ENCODE results near the gene TGM5.

TGM5 gene

DNA sequence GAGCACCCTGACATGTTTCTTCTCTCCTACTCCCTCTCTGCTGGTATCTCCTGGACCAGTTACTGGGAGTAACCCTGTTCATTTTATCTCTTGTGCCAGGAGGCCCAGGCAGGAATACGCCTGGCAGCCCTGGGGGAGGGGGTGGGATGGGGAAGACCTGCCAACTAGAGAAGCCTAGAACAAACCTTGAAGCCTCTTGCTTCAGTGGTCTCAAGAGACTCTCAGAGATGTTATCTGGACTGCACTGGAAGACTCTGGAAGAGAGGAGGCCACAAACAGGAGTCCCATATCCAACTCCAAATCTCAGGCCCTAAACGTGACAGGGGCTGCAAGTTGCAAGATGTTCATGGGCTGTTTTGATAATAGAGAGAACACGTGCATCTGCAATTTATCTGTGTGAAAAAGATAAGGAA, 45.7 kb downstream of the TGM5 start, which contains the start of gene EPB42:
Gene EPB42 (minus strand): TSS at position 28 of the 413 bp plus-strand sequence. CDS start 193 bp downstream, outside the sequence.
- in situ Hi-C loops (cut with HindIII; ENCODE audit: low sequenced_read_pairs): no loop called here

DNA sequence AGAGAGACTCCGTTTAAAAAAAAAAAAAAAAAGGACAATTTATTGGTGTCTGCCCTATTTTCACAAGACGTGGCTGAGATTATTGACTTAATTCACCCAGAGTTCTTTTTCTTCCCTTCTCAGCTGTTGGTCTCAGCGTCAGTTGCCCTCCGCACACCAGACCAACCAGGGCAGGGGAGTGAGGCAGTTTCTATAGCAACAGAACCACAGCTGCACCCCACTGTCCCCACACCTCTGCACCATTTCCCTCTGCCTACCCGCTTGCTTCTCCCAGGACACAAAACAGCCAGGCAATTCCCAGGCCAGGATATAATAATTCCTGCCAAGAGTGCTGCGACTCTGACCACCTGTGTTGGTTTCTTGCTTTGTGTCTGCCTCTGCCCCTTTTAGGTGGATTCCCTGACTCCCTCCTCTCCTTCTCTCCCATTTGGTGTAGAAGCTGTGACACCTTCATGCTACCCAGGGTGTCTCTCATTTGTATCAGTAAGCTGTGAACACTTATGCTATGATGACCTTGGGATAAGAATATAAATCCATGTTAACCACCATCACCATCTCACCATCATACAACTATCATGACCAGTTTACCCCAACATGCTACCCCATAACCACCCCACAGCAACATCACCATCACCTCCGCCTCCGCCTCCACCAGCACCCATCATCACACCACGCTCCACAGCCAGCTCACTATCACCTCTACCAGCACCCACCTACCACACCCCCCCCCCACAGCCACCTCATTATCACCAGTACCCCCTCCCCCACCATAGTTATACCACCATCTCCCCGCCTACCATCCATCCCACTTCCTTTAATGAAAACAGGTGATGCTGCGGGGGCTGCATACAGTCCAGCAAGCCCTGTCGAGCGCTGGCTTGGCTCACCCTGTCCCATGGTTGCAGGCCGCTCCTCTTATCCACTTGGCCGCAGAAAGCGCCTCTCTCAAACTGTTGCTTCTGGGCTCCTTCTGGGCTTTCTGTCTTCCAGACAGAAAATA, 46.5 kb downstream of the TGM5 start:
- in situ Hi-C loops (cut with HindIII; ENCODE audit: low sequenced_read_pairs): no loop called here

DNA sequence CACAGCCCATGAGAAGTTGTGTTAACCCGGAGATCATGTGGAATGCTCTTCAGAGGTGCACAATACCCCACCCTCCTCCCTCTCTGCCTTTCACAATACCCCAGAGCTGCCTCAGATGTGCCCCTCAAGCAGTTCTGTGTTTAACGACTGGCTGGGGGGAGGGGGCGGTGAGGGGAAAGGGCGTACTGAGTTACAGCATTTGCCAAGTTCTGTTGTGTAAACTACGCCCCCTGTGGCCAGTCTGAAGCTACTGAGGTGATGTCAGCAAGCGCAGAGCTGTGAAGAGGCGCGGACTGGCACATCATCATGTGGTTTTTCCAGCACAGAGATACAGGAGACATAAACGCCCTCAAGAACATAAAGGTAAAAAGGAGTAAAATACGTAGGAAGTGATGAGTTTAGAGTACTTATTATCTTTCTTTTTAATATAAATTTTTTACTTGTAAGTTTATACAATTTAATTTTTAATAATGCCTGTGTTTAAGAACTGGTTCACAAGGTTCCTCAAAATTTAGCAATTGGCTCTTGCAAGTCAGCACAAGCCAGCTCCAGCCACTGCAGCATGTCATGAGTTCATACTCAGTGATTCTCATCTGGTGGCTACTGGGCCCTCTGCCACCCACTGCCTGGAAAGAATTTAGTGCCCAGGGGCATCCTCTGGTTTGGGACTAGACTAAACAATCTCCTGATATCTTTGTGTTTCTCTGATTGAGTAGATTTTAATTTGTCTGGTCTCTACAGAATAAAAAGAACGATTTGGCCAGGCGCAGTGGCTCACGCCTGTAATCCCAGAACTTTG, 47.6 kb downstream of the TGM5 start:
- in situ Hi-C loops (cut with HindIII; ENCODE audit: low sequenced_read_pairs): no loop called here

DNA sequence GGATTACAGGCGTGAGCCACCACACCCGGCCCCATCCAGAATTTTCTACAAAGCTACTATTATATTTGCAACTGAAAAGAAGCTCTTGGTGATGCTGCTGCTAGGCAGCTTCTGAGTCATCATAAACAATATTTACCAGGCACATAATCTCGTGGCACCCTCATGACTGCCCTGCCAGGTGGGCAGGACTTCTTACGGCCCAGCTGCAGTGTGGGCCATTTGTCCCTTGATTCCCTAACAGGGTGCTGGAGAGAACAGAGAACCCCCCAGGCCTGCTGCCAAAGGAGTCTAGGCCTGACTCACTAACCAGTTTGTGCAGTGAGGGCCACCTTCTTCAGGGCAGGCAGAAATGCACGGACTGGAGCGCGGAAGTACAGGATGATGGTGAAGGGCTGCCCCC, 50.8 kb downstream of the TGM5 start:
- in situ Hi-C loops (cut with HindIII; ENCODE audit: low sequenced_read_pairs): no loop called here

DNA sequence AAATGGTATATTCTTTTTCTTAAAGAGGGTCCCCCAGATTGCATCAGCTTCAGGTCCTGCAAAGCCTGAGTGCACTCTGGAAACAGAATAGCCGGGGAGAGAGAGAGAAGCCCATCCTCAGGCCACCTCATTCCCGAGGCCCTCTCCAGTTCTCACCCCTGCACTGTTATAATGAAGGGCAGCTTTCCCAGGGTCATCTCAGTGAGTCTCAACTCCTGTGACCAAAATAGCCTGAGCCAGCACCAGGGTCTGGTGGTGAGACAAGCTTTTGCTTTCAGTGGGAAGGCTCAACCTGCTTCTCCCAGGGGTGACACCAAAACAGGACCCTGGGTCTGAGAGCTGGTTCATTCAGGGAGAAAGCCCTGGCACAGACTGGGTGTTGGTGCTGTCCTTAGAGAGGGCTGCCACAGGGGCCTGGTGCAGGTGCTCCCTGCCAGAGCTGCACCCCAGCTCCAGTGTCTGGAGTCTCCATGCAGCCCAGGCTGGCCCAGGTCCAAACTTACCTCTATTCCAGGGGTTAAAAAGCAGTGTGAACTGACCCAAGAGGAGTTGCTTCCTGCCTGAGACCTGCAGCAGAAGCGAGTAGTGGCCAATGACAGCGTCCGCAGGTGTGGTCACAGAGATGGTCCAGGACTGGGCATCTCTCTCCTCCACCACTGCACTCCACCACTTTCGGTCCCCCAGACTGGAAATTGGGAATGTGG, 52.0 kb downstream of the TGM5 start:
- in situ Hi-C loops (cut with HindIII; ENCODE audit: low sequenced_read_pairs): no loop called here

DNA sequence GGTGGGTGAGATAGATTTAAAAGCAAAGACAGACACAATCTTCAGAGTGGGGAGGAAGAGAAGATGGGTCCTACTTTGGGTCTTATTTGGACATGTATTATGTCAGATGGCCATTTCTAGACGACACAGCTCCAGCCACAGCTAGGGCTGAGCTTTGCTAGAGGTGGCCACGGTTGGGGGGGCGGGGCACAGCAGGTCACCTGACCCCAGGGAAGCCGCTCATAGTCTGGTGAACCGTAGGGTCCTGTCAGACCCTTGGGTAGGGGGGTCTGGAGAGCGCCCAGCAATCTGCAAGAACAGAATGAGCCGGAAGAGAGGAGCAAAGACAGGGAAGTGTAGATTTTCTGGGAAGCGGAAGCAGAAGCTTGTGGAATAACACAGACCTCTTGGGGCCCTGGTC, 52.6 kb downstream of the TGM5 start:
- in situ Hi-C loops (cut with HindIII; ENCODE audit: low sequenced_read_pairs): no loop called here

DNA sequence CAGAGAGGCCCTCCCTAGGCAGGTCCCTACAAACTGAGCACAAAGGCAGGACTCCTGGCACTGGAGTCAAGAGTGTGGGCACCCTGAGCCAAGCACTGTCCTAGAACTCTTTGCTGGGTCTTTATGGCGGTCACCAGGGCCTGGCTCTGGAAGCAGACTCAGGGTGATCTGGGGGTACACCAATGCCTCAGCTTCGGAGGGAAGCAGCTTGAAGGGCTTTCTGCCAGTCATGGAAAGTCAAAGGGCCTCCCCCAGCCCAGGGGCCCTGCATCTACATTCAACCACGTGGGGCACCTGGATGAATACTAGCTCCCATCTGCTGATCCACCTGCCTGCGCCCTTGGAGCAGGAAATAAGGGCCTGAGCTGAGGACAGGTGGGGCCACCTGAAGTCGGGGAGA, 53.3 kb downstream of the TGM5 start:
- in situ Hi-C loops (cut with HindIII; ENCODE audit: low sequenced_read_pairs): no loop called here

DNA sequence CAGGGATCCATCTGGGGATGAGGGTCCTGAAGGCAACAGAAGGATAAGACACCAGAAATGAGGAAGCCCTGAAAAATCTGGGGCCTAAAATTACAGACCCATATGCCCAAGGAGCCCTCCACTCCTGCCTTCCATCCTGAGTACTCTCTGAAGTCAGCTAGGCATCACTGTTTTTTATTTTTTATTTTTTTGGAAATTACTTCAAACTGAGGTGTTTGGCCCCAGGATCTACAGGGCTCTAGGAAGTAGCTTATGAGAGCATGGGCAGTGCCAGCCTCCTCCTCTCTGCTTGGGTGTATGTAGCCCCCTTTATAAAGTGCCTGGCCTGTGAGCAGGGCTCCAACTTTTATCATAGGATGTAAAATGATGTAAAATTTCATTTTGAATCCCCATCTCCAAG, 53.8 kb downstream of the TGM5 start:
- in situ Hi-C loops (cut with HindIII; ENCODE audit: low sequenced_read_pairs): no loop called here

DNA sequence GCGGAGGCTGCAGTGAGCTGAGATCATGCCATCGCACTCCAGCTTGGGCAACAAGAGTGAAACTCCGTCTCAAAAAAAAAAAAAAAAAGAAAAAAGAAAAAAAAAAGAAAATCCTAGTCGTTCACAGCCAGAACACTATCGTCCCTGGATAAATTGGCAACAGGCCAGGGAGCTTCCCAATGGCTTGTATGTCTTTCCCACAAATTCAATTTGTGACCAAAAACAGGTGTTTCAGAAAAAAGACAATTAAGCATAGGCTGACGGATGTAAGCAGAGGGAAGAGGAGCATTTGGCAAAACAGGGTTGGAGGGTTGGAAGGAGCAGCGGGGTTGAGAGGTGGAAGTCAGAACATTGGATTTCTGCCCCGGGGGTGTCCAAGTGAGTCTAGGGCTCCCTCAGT, 54.4 kb downstream of the TGM5 start:
- in situ Hi-C loops (cut with HindIII; ENCODE audit: low sequenced_read_pairs): no loop called here

DNA sequence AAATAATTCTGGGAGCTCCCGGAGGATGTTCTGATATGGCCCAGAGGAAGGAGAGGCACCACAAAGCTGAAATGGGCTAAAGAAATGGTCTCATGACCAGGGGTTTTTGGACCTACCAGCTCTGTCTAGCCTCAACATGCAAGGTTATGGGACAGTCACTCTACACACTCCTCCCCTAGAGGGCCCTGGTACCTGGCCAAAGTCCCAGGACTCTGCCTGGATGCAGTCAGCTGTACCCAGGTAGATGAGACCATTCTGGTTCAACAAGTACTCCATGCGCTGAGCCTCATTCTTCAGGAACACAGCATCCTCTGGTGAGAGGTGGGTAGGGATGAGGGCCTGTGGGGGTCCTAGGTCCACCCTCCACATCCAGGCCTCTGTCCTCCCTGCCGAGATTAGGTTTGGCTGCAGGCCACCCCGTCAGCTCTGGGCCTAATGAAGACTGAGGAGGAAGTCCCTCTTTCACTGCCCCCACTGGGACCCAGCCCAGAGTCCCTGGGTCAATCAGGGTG, 55.4 kb downstream of the TGM5 start:
- in situ Hi-C loops (cut with HindIII; ENCODE audit: low sequenced_read_pairs): no loop called here

DNA sequence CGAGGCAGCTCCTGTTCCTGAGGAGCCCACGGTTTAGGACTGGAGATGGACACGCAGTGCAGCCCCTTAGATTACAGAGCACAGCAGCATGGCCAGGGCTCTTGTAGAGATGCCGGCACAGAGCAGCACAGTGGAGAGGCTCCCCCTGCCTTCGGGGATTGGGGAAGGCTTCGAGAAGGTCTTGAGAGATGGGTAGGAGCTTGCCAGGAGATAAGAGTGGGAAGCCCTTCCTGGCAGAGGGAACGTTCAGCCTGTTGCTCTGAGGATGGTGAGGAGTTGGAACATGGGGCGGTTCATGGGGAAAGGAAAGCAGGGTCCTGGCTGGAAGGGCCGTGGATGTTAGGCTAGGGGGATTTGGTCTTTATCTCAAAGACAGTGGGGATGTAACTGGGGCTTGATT, 55.9 kb downstream of the TGM5 start:
- in situ Hi-C loops (cut with HindIII; ENCODE audit: low sequenced_read_pairs): no loop called here

DNA sequence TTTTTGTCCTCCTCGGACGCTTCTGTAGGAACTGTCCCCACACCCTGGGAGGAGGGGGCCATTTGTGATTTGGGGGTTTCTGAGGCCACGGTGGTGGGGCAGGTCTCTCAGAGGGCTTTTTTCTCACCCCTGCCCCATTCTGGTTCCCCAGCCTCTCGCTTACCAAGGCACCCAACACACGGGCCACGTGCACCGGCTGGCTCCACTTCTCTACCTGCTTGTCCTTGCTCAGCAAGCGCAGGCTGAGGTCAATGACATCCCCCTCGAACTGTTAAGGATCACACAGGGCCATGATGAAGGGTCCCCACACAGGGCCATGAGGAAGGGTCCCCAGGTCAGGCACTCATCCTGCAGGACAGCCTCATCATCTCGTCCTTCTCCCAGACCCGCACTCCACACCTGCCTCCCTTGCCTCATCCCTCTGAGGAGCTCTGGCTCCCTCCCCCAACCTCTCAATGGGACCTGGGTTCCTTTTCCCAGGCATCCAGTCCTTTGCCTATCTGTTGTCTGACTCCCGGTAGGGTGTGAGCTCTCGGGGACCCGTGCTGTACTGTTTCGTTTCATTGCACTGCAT, 56.5 kb downstream of the TGM5 start:
- in situ Hi-C loops (cut with HindIII; ENCODE audit: low sequenced_read_pairs): no loop called here

DNA sequence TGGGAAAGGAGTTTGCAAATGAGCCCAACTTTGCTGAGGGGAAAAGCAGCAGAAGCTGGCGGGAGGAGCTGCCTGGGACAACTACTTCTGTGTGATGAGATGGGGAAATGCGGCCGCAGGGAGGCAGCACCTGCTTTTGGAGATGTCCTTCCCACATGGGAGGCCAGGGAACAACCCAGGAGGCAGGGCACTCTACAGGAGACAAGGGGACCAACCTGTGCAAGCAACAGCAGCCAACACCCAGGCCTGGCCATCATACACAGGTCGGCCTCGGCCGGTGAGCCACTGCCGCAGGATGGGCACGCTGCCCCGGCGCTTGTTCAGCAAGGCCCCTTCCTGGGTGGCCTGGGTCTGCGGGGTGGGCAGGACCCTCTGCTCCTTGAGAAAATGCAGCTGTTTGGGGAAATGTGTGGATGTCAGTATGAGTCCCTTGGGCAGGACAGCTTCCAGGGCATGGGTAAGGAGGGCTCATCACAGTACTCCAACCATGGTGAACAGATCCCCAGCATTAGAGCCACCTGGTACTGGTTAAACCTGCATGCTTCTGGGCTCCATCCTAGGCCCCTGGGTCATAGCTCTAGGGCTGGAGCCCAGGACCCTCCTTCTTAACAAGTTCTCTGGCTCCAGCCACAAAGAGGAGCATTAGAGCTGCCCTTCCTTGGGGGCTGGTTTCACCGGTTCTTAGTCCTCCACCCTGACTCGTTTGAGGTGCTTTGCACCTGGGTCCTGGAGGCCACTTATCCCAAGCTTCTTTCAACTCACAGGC, 57.5 kb downstream of the TGM5 start:
- in situ Hi-C loops (cut with HindIII; ENCODE audit: low sequenced_read_pairs): loop anchor here (5.0 kb wide), 1 partner anchor 78 kb away; no protein-coding TSS in a partner anchor

DNA sequence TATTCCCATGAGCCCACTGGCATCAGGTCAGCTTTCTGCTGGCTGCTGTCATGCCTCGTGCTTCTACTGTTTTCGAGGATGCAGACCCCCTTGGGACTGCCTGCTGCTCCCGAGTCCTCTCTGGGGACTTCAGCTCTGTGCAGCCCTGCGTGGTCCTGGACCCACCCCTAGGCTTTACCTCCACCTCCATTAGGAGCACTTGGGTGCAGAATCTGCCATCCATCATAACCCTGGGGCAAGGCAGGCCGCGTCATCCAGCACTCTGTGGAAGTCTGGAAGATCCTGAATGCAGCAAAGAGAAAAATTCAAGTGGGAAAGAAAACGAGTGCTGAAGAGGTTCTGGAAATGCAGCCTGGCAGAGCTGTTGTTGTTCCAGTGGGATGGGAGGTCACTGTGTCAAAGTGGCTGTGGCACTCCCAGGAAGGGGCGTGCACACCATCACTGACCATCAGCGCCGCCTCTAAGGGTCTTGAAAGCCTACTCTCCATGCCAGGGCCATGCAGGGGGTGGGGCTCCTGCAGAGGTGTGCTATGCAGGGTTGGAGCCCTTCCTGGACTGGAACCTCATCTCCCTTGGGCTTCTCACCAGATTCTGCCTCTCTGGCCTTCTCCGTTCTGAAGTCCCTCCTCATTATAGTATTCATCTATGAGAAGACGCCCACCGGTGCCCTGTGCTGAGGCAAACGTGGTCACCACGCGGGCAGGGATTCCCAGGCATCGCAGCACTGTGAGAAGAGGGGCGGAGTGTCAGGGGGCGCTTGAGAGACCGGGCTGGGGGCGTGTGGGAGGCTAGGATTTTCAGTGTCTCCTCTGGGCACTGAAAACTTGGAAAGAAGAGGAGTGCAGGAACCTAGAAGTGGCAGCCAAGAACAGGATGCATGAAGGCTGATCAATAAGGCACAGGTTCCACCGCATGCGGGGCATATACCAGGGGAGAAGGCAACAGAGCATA, 58.4 kb downstream of the TGM5 start:
- in situ Hi-C loops (cut with HindIII; ENCODE audit: low sequenced_read_pairs): loop anchor here (5.0 kb wide), 1 partner anchor 79 kb away; no protein-coding TSS in a partner anchor

DNA sequence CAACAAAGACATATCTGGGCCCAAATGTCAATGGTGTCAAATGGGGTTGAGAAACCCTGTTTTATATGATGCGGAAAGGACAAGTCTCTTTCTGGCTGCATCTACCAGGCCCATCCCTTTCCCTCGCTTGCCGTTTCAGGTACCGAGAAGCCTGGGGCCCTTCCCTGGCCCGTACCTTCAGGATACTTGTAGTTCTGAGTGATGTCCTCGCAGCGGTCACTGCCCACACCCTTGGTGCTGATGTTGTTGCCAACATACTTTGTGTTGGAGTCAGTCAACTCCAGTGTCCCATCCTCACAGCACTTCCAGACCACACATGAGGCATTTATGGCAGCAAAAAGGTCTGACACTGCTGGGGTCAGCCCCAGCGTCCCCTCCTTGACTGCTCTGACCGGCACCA, 59.7 kb downstream of the TGM5 start:
- in situ Hi-C loops (cut with HindIII; ENCODE audit: low sequenced_read_pairs): loop anchor here (5.0 kb wide), 1 partner anchor 80 kb away; no protein-coding TSS in a partner anchor

DNA sequence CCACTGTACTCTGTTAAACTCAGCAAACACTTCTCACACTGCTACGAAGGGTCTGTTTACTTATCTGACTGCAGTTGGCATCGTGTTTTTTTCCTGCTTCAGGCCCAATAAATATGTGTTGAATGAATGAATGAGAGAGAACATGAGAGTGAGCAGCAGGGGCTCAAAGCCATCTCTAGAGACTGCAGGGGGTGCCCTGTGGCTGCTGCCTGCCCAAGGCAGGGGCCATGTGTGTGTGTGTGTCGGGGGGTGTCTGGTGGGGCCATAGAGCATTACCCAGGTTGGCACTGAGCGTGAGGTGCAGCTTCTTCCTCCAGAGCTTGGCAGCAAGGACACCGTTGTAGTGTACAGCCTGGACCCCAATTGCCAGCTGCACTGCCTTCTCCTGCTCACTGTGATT, 60.7 kb downstream of the TGM5 start:
- in situ Hi-C loops (cut with HindIII; ENCODE audit: low sequenced_read_pairs): loop anchor here (5.0 kb wide), 1 partner anchor 81 kb away; no protein-coding TSS in a partner anchor

DNA sequence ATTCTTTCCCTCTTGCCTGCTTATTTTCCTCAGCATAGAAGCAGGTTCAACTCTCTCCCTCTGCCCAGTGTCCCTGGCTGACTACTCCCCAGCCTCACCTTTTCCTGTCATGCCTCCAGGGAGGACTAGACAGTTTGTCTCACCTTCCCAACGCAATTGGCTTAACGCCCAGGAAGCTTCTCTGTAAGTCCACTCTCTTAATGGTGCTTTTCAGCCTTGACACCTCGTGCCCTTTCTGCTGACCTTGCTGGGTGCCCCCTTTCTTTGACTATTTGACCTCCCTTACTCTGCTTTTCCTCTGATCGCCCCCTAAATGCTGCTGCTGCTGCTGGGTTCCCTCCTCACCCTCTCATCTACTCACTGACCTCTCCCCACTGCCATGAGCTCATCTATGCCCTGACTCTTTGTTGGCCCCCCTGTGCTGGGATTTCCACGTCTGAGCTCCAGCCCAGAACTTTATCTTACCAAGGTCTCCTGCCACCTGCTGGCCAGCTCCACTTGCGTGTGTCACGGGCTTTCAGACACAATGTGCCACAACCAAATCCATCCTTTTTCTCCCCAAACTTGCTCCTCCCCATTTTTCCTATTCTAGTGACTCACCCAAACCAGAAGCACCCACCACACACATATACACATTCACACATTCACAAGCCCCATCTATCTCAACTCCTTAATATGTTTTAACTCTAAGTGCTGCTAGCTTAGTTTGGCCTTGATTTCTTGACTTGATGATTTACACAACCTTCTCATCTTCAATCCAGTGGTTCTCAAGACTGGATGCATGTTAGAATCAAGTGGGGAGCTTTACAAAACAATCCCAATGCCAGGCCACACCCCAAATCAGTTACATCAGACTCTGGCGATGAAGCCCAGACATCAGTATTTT, 62.5 kb downstream of the TGM5 start:
- in situ Hi-C loops (cut with HindIII; ENCODE audit: low sequenced_read_pairs): no loop called here

Measured in endothelial cell of hepatic sinusoid (primary cell).